ENCODE results near the gene KCNQ4. TPM values are rescaled to one million over a fixed set of nuclear protein-coding genes. Genes with fewer than 3 reads are reported as not detected.

Gene KCNQ4
- polyA plus RNA-seq, 1 donor from 2014 or later = not detected

GRCh38 chr1:40831001-40831732, 47.6 kb downstream of the KCNQ4 start:
- H3K4me3 ChIP-seq (ENCODE audit: low read length) = no peak overlapping the region
- H3F3A ChIP-seq (ENCODE audit: insufficient read depth, low read length, poor library complexity, severe bottlenecking) = no peaks in the 10 kb centered on the region
- H3K4me2 ChIP-seq (ENCODE audit: low read length) = no peak overlapping the region
- no peaks in the 10 kb centered on the region for H4K20me1 ChIP-seq (ENCODE audit: insufficient read depth)
- H2AFZ ChIP-seq (ENCODE audit: low read depth, low read length) = no peak overlapping the region
- no peaks in the 10 kb centered on the region for H3K27me3 ChIP-seq (ENCODE audit: insufficient read depth, low read depth, low read length)
- no peak overlapping the region for H3K9ac ChIP-seq (ENCODE audit: low read length)
- H3K9me2 ChIP-seq (ENCODE audit: insufficient read depth, low read length) = no peaks in the 10 kb centered on the region
- H3K36me3 ChIP-seq (ENCODE audit: insufficient read depth, low read length) = no peaks in the 10 kb centered on the region
- TF ChIP-seq RAD21 (conservative IDR thresholded peaks at IDR 0.05) (no peak), REST (IDR thresholded peaks at IDR 0.05; ENCODE audit: borderline replicate concordance) (no peak), SMC3 (conservative IDR thresholded peaks at IDR 0.05; ENCODE audit: poor library complexity) (no peak), TAF1 (IDR thresholded peaks at IDR 0.05; ENCODE audit: low read depth) (no peak), MXI1 (conservative IDR thresholded peaks at IDR 0.05; ENCODE audit: poor library complexity, severe bottlenecking) (no peak), EP300 (conservative IDR thresholded peaks at IDR 0.05; ENCODE audit: poor library complexity, severe bottlenecking) (no peak), POLR2AphosphoS5 (IDR thresholded peaks at IDR 0.05) (no peak), EZH2 (IDR thresholded peaks at IDR 0.05; ENCODE audit: borderline replicate concordance, insufficient read depth, low read length, poor library complexity, severe bottlenecking) (no peak), CTCF (IDR thresholded peaks at IDR 0.05; ENCODE audit: poor library complexity, severe bottlenecking) (no peak)
- no peak overlapping the region for H3K27ac ChIP-seq (ENCODE audit: low read length)
- no peaks in the 10 kb centered on the region for H3K9me3 ChIP-seq (ENCODE audit: low read length)
- no peaks in the 10 kb centered on the region for H3K79me2 ChIP-seq (replicated peaks; ENCODE audit: insufficient read depth, low read length)

- Histone ChIP-seq H3F3A (ENCODE audit: insufficient read depth, low read length, poor library complexity, severe bottlenecking) (no peaks in the 10 kb centered on the region), H2AFZ (ENCODE audit: low read depth, low read length) (no peak overlapping the region), H3K27me3 (ENCODE audit: insufficient read depth, low read depth, low read length) (no peaks in the 10 kb centered on the region), H3K4me2 (ENCODE audit: low read length) (no peak overlapping the region), H3K9me2 (ENCODE audit: insufficient read depth, low read length) (no peaks in the 10 kb centered on the region), H4K20me1 (ENCODE audit: insufficient read depth) (no peaks in the 10 kb centered on the region), H3K9ac (ENCODE audit: low read length) (no peak overlapping the region), H3K9me3 (ENCODE audit: low read length) (no peaks in the 10 kb centered on the region), H3K27ac (ENCODE audit: low read length) (no peak overlapping the region), H3K79me2 (replicated peaks; ENCODE audit: insufficient read depth, low read length) (no peaks in the 10 kb centered on the region), H3K36me3 (ENCODE audit: insufficient read depth, low read length) (no peaks in the 10 kb centered on the region), H3K4me3 (ENCODE audit: low read length) (no peak overlapping the region)
- TF ChIP-seq EP300 (conservative IDR thresholded peaks at IDR 0.05; ENCODE audit: poor library complexity, severe bottlenecking) = no peak
- TF ChIP-seq EZH2 (IDR thresholded peaks at IDR 0.05; ENCODE audit: borderline replicate concordance, insufficient read depth, low read length, poor library complexity, severe bottlenecking) = no peak
- no peak for TF ChIP-seq TAF1 (IDR thresholded peaks at IDR 0.05; ENCODE audit: low read depth)
- TF ChIP-seq MXI1 (conservative IDR thresholded peaks at IDR 0.05; ENCODE audit: poor library complexity, severe bottlenecking) = no peak
- no peak for TF ChIP-seq SMC3 (conservative IDR thresholded peaks at IDR 0.05; ENCODE audit: poor library complexity)
- TF ChIP-seq RAD21 (conservative IDR thresholded peaks at IDR 0.05) = no peak
- TF ChIP-seq CTCF (IDR thresholded peaks at IDR 0.05; ENCODE audit: poor library complexity, severe bottlenecking) = no peak
- TF ChIP-seq REST (IDR thresholded peaks at IDR 0.05; ENCODE audit: borderline replicate concordance) = no peak
- TF ChIP-seq POLR2AphosphoS5 (IDR thresholded peaks at IDR 0.05) = no peak
Measured at GRCh38 chr1:40833979-40834378, 50.4 kb downstream of the KCNQ4 start.
